Measurements from ENCODE around the gene HNRNPUL2.

- TF ChIP-seq CTCF (IDR thresholded peaks at IDR 0.05; ENCODE audit: poor library complexity) (no peak), EZH2 (IDR thresholded peaks at IDR 0.05; ENCODE audit: borderline replicate concordance) (no peak)
These were observed 25.9 kb upstream of the HNRNPUL2 start for GRCh38 chr11:62752994-62753735.
